Left ventricle myocardium superior (tissue), 1 donor: ENCODE measurements around the gene NDFIP2. TPM values are rescaled to one million over a fixed set of nuclear protein-coding genes. Genes with fewer than 3 reads are reported as not detected.

ENCODE experiments used
- ATAC-seq: fragments of 200-7000 bp; cut with Tn5 transposase; one replicate; pipeline ENCODE4 v1.9.1; 2020; ENCODE audit warnings: mild to moderate bottlenecking, moderate library complexity
- DNase-seq: peaks from one replicate; pipeline ENCODE4 v3.0.0-alpha.2; 2020
- intact Hi-C: fragments of 100-400 bp; cut with micrococcal nuclease; formaldehyde crosslinking; loops from one replicate; pipeline ENCODE4 v1.11.0; 2022
- long read RNA-seq: library from polyadenylated mRNA; unstranded; transcript quantifications from one replicate; pipeline ENCODE4 v2.0.0, GENCODE V29; 2021
- total RNA-seq: library from RNA; stranded (reverse); fragmentation: NEBNext Ultra II Directional; extraction: Animal tissue kit (Norgen Biotek cat#: 25700); gene quantifications from one replicate; pipeline ENCODE4 v1.2.1, GENCODE V29; 2021
- donor health status: DM: no; HTN: yes; CAD: no; lungs with severe emphysema.

The NDFIP2 gene, protein sequence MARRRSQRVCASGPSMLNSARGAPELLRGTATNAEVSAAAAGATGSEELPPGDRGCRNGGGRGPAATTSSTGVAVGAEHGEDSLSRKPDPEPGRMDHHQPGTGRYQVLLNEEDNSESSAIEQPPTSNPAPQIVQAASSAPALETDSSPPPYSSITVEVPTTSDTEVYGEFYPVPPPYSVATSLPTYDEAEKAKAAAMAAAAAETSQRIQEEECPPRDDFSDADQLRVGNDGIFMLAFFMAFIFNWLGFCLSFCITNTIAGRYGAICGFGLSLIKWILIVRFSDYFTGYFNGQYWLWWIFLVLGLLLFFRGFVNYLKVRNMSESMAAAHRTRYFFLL
- 46.3 TPM for total RNA-seq
- long read RNA-seq, full-length matches to known transcripts = 119 of 130 reads
- long read RNA-seq, partial matches to known transcripts = 4 of 130 reads
- long read RNA-seq, other reads (novel, unspliced or antisense) = 7 of 130 reads

DNA sequence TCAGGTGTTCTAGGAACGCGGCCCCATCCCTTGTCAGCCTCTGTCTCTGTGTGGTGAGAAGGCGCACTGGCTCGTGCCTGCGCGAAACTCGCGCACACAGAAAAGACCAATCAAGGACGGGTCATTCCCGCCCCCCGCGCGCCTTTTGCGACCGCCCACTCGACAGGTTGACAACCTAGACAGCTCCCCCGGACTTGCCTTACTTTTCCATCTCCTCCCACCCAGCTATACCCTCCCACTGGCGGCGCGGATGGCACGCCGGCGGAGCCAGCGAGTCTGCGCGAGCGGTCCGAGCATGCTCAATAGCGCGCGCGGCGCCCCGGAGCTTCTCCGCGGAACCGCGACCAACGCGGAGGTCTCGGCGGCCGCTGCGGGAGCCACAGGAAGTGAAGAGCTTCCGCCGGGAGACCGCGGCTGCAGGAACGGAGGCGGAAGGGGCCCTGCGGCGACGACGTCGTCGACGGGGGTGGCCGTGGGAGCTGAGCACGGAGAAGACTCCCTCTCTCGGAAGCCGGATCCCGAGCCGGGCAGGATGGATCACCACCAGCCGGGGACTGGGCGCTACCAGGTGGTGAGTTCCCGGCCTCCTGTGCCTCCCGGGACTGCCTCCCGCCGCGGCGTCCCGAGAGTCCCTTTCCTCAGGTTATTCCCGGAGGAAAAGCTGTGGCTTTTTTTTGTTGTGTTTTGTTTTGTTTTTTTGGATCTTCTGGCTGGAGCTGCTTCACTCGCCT is at the start of gene NDFIP2:
Gene NDFIP2 (plus strand): TSS at position 202 of the 731 bp plus-strand sequence. CDS start 49 bp downstream, at position 251.
- intact Hi-C loops = loop anchor here (10.0 kb wide), 1 partner anchor 54 kb away; no protein-coding TSS in a partner anchor
- DNase-seq (peak; percentile 94), ATAC-seq (peak; percentile 94)

DNA sequence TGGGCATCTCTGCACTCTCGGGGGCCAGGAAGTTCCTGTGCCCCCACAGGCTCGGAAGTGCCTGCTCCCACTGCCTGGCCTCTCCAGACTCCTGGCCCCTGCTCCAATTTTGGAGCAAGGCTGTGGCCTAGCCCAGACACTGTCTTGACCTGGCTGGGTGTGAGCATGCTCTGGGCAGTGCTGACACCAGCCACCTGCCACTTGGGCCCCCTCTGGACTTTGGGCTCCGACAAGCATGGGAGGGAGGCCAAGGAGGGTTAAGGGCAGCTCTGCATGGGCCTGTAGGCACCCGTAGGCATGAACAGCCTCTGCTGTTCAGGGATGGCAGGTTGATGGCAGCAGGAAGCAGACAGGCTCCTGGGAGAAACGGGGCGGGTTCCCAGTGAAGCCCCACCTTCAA is 48.9 kb upstream of the NDFIP2 start:
- DNase-seq = no peak
- intact Hi-C loops = no loop called here
- no peak for ATAC-seq

DNA sequence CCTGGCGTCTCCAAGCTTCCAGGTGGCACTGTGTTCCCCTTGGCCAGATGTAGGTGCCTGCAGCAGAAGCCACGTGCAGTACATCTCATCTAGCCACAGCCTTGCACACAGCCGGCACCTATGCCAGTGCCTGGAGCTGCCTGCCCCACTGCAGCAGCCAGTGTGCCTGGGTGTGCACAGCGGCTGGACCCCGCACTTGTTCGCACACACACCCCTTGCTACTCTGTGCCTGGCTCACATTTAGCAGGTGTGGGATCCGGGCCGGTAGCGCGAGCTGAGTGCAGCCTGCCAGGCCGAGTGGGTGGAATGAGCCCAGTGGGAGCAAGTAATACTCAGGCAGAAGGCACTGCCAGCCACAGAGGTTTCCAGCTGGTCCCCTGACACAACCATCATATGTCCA is 48.0 kb upstream of the NDFIP2 start:
- intact Hi-C loops = no loop called here
- no peak for ATAC-seq
- no peak for DNase-seq

DNA sequence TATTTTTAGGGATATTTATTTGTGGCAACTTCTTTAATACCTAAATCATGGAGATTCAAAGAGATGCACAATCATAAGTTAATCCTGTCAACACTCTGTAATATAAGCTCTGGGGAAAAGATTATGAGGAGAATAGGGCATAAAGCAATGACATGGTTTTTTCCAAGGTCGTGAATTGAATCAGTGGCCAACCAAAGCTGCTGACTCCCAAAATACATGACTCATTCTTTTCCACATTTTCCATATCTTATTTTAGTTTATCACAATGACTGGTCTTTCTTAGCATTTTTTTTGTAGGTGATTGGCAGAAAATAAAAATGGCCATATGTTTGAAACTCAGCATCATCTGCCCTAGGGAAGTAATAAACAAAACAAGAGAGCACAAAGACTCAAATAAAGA is 46.4 kb upstream of the NDFIP2 start:
- intact Hi-C loops = no loop called here
- ATAC-seq = no peak
- DNase-seq = no peak

DNA sequence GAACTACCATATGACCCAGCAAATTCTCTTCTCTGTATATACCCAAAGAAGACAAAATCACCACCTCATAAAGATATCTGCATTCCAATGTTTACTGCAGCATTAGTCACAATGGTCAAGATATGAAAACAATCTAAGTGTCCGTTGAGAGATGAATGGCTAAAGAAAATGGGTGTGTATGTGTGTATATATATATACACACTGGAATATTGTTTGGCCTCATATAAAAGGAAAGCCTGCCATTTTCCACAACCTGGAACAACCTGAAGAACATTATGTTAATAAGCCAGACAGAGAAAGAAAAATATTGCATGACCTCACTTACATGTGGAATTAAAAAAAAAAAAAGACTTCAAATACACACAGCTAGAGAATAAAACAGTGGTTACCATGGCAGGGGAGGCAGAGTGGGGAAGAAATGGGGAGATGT is 45.4 kb upstream of the NDFIP2 start:
- ATAC-seq = no peak
- intact Hi-C loops = no loop called here

DNA sequence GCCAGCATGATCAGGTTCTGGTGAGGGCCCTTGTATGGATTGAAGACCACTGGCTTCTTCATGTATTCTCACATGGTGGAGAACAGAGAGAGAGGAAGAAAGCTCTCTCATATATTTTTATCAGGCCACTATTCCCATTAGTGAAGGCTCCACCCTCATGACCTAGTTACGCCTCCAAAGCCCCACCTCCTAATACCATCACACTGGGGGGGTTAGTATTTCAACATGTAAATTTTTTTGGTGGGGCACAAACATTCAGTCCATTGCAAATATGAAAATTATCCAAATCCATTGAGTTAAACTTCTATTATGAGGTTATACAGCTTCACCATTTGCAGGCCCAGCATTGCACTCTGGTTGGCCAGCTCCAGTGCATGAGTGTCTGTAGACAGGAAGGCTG is 41.7 kb upstream of the NDFIP2 start:
- intact Hi-C loops = no loop called here
- no peak for ATAC-seq
- DNase-seq = no peak

More for the DNA sequence above, 45.4 kb upstream of the NDFIP2 start:
- no peak for DNase-seq

DNA sequence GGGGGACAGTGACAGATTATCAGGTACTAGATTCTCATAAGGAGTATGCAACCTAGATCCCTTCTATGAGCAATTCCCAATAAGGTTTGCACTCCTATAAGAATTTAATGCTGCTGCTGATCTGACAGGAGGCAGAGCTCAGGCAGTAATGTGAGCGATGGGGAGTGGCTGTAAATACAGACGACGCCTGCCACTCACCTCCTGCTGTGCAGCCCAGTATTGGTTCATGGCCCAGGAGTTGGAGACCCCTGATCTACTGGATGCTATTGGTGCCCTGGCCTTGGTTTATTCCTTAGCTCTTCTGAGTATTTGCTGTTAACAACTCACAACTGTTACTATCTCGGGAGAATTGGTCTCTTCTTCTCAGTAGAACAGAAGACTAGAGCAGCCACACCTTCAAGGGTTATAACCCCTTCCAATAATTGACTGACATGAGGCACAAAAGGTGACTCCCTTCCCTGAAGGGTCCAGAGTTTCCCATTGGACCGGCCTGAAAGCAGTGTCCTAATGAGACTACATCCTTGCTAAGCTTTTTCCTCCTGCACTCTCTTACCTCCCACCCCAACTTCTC is 39.9 kb upstream of the NDFIP2 start:
- no peak for ATAC-seq
- intact Hi-C loops = no loop called here

DNA sequence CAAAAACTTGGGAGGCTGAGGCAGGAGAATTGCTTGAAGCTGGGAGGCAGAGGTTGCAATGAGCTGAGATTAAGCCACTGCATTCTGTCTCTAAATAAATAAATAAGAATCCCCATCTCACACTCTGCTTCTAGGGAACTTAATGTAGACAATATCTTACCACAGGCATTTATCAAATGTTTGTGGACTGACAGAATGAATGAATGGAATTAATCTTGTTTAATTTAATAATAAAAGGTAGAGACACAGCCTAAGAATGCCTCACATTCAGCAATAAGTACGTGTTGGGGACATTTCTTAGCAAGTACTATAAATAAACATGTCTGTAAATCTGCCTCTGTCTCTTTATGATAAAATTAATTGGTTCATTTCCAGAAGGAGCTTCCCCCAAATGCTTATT is 38.7 kb upstream of the NDFIP2 start:
- DNase-seq (no peak), ATAC-seq (no peak)
- intact Hi-C loops = no loop called here

More for the DNA sequence above, 39.9 kb upstream of the NDFIP2 start:
- no peak for DNase-seq

DNA sequence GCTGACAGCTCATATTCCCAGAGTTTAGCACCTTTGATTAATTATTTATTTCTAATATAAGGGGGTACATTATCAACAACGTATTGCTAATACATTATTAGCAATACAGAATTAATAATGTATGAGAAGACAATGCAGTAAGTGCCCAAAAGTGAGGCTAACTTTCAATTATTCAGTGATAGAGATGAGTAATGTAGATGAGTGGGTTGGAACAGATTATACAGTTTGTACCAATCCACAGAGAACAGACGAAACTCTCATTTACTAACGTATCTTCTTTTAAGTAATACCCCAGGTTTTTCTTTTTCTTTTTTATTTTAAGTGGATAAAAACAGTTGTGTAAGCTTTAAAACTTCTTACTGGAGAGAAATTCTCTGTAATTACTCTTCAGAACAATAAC is 38.2 kb upstream of the NDFIP2 start:
- ATAC-seq = no peak
- intact Hi-C loops = no loop called here
- DNase-seq = no peak

DNA sequence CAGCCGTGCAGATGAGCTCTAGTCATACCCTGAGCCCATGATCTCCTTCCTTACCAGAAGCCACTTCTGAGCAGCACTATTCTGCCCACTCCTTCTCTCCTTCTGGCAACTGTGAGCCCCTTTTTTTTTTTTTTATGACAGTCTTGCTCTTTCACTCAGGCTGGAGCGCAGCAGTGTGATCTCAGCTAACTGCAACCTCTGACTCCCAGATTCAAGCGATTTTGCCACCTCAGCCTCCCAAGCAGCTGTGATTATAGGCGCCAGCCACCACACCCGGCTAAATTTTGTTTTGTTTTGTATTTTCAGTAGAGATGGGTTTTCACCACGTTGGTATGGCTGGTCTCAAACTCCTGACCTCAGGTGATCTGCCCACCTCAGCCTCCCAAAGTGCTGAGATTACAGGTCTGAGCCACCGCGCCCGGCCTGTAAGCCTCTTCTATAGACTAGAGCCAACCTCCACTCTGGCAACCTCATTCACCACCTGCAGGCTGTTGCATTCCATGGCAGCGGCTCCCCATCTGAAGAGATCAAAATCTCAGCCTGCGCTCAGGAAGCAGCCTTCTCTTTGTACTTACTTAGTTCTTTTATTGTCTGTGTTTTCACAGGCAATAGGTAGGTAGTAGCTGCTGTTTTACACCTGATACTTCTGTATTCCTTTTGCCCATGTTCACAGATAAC is 34.8 kb upstream of the NDFIP2 start:
- ATAC-seq = no peak
- intact Hi-C loops = no loop called here
- DNase-seq = no peak

DNA sequence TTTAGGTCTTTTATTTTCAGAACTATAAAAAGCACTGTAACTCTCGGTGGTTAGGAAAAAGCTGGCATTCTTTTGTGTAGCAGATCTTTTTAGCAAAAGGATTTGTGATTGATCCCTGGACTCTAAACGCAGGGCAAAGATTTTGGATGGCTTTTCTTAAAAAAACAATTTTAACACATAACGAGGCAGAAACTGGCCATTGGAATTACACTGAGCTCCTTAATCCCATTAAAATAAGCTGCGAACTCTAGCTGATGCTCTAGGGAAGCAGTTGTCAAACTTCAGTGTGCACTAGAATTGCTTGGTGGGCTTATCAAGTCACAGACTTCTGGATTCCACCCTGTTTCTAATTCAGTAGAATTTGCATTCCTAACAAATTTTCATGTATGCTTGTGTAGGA is 33.8 kb upstream of the NDFIP2 start:
- intact Hi-C loops = no loop called here
- ATAC-seq = no peak
- DNase-seq = no peak

DNA sequence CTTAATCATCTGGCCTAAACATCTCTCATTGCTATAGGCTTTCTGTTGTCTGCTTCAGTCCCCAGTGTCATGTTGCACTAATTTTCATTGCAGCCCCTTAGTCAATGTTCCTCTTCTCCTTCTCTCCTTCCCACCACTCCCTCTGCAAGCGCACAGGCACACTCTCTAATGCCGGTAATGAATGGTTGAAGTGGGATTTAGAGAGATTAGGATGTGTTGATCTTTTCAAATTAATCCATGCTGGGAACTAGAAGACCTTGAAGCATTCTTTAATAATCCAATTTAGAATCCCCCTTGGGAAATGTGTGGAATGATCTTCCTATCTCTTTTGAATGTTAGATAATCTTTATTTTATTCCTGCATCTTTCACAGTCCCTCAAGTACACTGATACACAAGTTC is 33.2 kb upstream of the NDFIP2 start:
- intact Hi-C loops = no loop called here
- DNase-seq = no peak
- ATAC-seq = no peak

DNA sequence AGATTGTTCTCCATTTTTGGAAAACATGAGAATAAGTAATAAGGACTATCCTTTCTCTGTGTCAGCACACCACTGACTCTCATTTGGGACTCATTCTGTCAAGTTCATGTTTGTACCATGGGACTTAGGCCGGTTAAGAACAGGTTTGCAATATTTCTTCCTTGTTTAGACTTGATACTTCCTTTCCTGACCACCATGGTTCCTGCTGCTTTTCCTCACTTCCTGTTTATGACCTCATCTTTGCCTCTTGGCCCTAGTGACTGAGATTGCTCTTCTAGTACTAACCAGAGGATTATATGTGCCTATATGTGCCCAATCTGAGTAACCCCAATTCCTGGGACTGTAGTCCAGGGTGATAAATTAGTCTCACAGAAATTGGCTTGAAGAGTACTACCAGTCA is 32.5 kb upstream of the NDFIP2 start:
- ATAC-seq (no peak), DNase-seq (no peak)
- intact Hi-C loops = no loop called here

DNA sequence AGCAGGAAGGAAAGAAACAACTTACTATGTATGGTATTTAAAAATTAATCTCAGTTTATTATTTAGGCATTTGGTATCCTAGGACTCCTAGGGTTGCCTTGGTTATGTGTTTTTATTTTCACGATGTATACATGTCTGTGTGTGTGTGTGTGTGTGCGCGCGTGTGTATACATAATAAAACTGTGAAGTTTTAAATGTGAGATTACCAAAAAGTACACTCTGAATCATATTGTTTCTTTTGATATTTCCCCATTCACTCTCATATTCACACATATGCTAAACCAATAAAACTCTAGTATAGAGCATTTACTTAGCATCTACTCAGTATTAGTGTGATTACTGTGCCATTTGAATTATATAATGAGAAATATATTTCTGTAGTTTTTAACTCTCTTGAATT is 30.8 kb upstream of the NDFIP2 start:
- ATAC-seq (no peak), DNase-seq (no peak)
- intact Hi-C loops = no loop called here

DNA sequence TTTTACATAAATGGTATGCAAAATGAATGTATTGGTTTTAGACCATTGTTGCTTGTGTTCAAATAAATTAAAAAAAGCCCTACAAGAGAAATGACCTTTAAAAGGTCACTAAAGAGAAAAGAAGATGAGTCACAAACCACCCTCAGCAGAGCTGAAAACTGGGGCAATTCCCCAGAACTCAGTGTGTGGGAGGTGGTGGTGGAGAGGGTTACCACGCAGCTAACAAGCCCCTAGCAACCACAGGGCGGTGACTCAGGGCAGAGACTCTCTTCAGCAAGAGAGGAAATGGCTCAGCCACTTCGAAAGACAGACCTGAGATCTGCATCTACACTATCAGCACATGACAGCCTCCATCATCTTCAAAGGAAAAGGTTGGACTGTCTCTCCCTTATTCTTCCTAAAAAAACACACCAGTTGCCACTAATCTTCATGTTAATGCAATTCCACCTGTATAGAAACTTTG is 29.4 kb upstream of the NDFIP2 start:
- ATAC-seq = no peak
- no peak for DNase-seq
- intact Hi-C loops = no loop called here

DNA sequence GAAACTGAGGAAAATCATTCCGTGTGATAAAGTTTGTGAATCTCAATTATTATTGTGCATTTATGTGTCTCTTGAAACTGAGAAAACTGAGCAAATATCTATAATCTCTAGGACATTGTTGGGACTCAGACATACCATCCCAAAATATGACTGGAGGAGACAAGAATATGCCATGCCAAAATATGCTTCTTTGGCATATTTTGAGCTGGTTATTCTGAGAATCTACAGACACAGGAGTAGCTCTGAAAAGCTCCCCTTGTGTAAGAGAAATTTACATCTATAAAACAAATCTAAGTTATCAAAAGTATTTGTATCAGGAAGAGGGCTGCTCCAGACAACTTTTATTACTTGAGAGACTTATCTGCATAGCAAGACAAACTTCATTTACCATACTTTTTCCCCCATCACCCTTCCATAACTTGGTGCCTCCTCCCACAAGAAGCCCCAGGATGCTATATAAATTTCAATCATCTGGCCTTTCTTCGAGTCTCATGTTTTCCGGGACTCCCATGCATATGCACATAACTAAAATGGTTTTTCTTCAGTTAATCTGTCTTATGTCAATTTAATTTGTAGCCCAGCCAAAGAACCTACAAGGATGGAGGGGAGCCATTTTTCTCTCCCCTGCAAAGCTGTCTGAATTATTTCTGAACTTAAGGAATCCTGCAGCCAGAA is 28.6 kb upstream of the NDFIP2 start:
- intact Hi-C loops = no loop called here
- DNase-seq (no peak), ATAC-seq (no peak)

DNA sequence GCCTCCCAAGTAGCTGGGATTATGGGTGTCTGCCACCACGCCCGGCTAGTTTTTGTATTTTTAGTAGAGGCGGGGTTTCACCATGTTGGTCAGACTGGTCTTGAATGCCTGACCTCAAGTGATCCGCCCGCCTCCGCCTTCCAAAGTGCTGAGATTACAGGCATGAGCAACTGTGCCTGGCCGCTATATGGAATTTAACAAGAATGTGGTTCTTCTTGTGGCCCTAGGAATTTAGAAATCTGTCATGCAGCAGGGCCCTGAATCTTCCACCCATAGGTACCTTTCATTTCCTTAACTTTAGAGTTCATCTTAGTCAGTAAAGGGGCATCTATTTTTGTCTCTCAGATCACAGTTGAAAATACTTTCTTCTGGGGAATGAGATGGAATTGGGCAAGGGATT is 25.6 kb upstream of the NDFIP2 start:
- ATAC-seq = no peak
- intact Hi-C loops = no loop called here
- no peak for DNase-seq

DNA sequence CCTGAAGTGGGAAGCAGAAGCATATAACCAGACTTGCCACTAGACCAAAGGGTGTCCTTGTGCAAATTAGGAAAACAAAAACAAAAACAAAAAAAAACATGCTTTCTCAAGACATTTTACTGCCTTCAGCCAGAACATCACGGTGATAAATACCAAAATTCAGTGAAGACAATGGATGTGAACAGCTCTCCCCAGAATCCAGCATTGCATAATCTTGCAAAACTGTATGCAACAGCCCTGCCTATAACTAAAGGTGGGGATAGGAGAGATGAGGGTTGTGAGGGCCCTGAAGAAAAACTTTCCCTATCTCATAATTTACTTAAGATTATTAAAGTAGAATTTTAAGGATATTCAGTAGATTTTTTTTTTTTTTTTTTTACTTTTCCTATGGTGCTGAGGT is 24.9 kb upstream of the NDFIP2 start:
- ATAC-seq (no peak), DNase-seq (no peak)
- intact Hi-C loops = no loop called here
